KMS-11 (cell line): Measurements from ENCODE around the gene CRTC3.

Experiments used
- H2AFZ ChIP-seq: fragments of 200-600 bp; sonication (generic); 2 replicates; pipeline ENCODE4 v1.6.1; 2016; ENCODE audit warnings: antibody characterized with exemption, mixed run types, low read depth
- H3K27ac ChIP-seq: fragments of 200-600 bp; sonication (generic); 2 replicates; pipeline ENCODE4 v1.6.1; 2016; ENCODE audit warnings: mild to moderate bottlenecking, mixed run types
- H3K27me3 ChIP-seq: fragments of 200-600 bp; sonication (generic); 2 replicates; pipeline ENCODE4 v1.6.1; 2017; ENCODE audit warnings: mild to moderate bottlenecking, low read depth, mixed run types, moderate library complexity; ENCODE audit not compliant: insufficient read depth
- H3K36me3 ChIP-seq: fragments of 200-600 bp; sonication (generic); 2 replicates; pipeline ENCODE4 v1.6.1; 2017; ENCODE audit warnings: mild to moderate bottlenecking, mixed run types; ENCODE audit not compliant: insufficient read depth
- H3K4me1 ChIP-seq: fragments of 200-600 bp; sonication (generic); 2 replicates; pipeline ENCODE4 v1.6.1; 2016; ENCODE audit warnings: mild to moderate bottlenecking, low read depth, mixed run types; ENCODE audit not compliant: poor library complexity, severe bottlenecking
- H3K4me2 ChIP-seq: fragments of 200-600 bp; sonication (generic); 2 replicates; pipeline ENCODE4 v1.7.0; 2016; ENCODE audit warnings: mild to moderate bottlenecking, mixed run types
- H3K4me3 ChIP-seq: fragments of 200-600 bp; sonication (generic); IDR thresholded peaks from 2 replicates; pipeline ENCODE4 v1.6.1; 2017; ENCODE audit warnings: low read depth, low read length, mixed read lengths; ENCODE audit not compliant: insufficient read depth
- H3K79me2 ChIP-seq: fragments of 200-600 bp; sonication (generic); 2 replicates; pipeline ENCODE4 v1.6.1; 2016; ENCODE audit warnings: low read depth, mixed run types; ENCODE audit not compliant: insufficient read depth
- H3K9ac ChIP-seq: fragments of 200-600 bp; sonication (generic); 2 replicates; pipeline ENCODE4 v1.6.1; 2016; ENCODE audit warnings: mild to moderate bottlenecking, mixed run types
- H4K20me1 ChIP-seq: fragments of 200-600 bp; sonication (generic); 2 replicates; pipeline ENCODE4 v1.6.1; 2016; ENCODE audit warnings: mild to moderate bottlenecking, mixed run types; ENCODE audit not compliant: insufficient read depth
- TF ChIP-seq, protein P1 (sequence below): fragments of 200-600 bp; sonication (generic); conservative IDR thresholded peaks from 2 replicates; pipeline ENCODE4 v1.6.1; 2017; ENCODE audit warnings: low read depth, mild to moderate bottlenecking, antibody characterized with exemption, low read length, moderate library complexity, mixed read lengths

Gene CRTC3

DNA sequence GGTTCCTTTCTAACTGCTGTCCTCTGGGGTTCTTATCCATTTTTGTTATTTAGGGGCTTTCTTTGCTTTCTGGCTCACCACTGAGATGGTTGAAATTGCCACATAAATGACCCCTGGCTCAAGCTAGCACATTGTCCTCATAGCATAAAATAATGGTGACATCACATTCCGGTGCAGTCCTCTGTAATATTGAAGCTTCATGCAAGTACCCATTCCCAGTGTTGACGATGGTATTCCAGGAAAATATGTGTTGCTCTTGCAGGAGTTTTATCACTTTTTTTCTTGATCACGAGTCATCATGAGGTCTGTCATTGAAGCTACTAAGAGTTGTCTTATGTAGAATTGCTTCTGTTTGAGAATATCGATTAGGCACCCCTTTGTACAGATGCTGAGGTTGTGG lies 56.1 kb downstream of the CRTC3 start:
- no peak overlapping the region for H3K4me3 ChIP-seq
- no peaks in the 10 kb centered on the region for H3K4me1 ChIP-seq
- no peak overlapping the region for H2AFZ ChIP-seq
- no peak overlapping the region for H3K9ac ChIP-seq
- H3K36me3 ChIP-seq, result no peaks in the 10 kb centered on the region
- no peaks in the 10 kb centered on the region for H4K20me1 ChIP-seq
- TF ChIP-seq, protein P1, sequence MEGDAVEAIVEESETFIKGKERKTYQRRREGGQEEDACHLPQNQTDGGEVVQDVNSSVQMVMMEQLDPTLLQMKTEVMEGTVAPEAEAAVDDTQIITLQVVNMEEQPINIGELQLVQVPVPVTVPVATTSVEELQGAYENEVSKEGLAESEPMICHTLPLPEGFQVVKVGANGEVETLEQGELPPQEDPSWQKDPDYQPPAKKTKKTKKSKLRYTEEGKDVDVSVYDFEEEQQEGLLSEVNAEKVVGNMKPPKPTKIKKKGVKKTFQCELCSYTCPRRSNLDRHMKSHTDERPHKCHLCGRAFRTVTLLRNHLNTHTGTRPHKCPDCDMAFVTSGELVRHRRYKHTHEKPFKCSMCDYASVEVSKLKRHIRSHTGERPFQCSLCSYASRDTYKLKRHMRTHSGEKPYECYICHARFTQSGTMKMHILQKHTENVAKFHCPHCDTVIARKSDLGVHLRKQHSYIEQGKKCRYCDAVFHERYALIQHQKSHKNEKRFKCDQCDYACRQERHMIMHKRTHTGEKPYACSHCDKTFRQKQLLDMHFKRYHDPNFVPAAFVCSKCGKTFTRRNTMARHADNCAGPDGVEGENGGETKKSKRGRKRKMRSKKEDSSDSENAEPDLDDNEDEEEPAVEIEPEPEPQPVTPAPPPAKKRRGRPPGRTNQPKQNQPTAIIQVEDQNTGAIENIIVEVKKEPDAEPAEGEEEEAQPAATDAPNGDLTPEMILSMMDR, result no peak
- no peak overlapping the region for H3K4me2 ChIP-seq
- H3K79me2 ChIP-seq, result no peaks in the 10 kb centered on the region
- H3K27me3 ChIP-seq, result no peaks in the 10 kb centered on the region
- H3K27ac ChIP-seq, result no peak overlapping the region

DNA sequence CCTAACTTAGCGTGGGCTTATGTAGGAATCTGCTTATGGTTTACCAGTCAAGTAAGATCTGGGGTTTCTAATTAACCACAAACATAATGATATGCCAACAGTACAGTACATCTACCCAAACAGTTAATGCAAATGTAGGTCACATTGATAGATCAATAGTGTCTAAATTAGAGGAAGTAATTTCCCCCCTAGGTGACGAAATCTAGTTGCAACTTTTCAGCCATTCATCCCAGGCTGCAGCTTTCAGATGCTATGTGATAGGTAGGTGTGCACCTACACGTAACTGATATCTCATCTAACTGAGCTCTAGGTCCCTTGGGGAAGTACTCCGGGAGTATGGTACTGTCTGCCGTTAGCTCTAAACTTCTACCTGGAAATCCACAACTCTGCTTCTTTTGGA lies 57.2 kb downstream of the CRTC3 start:
- H3K36me3 ChIP-seq, result no peaks in the 10 kb centered on the region
- TF ChIP-seq, protein P1, result no peak
- no peak overlapping the region for H3K27ac ChIP-seq

DNA sequence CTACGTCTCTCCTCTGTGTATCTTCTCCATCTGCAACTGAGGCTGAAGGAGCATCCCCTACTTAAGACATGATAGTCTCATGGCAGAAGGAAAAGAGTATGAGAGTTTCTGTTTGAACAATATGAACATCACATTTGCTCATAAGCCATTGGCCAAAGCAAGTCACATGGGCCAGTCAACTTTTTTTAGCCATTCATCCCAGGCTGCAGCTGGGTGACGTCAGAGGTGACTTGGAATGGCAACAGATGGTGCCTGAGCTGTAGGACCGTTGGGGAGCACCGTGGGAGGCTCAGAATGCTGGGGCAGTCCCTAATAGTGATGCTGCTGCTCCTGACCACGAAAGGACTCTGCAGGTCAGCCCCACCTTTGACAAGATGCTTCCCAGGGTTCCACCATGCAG lies 58.7 kb downstream of the CRTC3 start:
- no peak overlapping the region for H2AFZ ChIP-seq
- H3K27ac ChIP-seq, result no peak overlapping the region
- H3K27me3 ChIP-seq, result no peaks in the 10 kb centered on the region
- H4K20me1 ChIP-seq, result no peaks in the 10 kb centered on the region
- H3K4me3 ChIP-seq, result no peak overlapping the region
- no peaks in the 10 kb centered on the region for H3K4me1 ChIP-seq
- no peaks in the 10 kb centered on the region for H3K79me2 ChIP-seq
- H3K36me3 ChIP-seq, result no peaks in the 10 kb centered on the region
- H3K9ac ChIP-seq, result no peak overlapping the region
- TF ChIP-seq, protein P1, result no peak
- no peak overlapping the region for H3K4me2 ChIP-seq

More for the DNA sequence above, 57.2 kb downstream of the CRTC3 start:
- Histone ChIP-seq H2AFZ (no peak overlapping the region), H3K4me1 (no peaks in the 10 kb centered on the region), H3K27me3 (no peaks in the 10 kb centered on the region), H3K79me2 (no peaks in the 10 kb centered on the region), H3K4me3 (no peak overlapping the region), H3K4me2 (no peak overlapping the region), H4K20me1 (no peaks in the 10 kb centered on the region), H3K9ac (no peak overlapping the region)

DNA sequence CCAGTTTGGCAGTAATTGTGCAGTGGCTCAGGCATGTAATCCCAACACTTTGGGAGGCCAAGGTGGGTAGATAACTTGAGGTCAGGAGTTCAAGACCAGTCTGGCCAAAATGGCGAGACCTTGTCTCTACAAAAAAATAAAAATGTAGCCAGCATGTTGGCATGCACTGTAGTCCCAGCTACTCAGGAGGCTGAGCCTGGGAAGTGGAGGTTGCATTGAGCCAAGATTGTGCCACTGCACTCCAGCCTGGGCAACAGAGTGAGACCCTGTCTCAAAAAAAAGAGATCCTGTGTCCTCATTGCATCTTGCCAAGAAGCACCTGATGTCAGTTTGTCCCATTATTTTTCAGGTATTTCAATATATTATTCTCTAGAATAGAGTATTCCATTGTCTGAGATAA lies 61.8 kb downstream of the CRTC3 start:
- Histone ChIP-seq H3K27me3 (no peaks in the 10 kb centered on the region), H3K36me3 (no peaks in the 10 kb centered on the region), H3K9ac (no peak overlapping the region), H3K4me1 (no peaks in the 10 kb centered on the region), H3K4me2 (no peak overlapping the region), H3K27ac (no peak overlapping the region), H4K20me1 (no peaks in the 10 kb centered on the region), H3K79me2 (no peaks in the 10 kb centered on the region), H3K4me3 (no peak overlapping the region), H2AFZ (no peak overlapping the region)
- TF ChIP-seq, protein P1, result no peak
